Mesenteric fat pad (tissue), 1 donor: ENCODE measurements around the gene TNIP2. TPM values are rescaled to one million over a fixed set of nuclear protein-coding genes. Genes with fewer than 3 reads are reported as not detected.
"Not testable (repeated sequence)": the region's sequence is repeated elsewhere in the genome, so short reads cannot be mapped to it uniquely, and the experiment has no call there.

Experiments used
- DNase-seq: peaks from one replicate; pipeline ENCODE4 v3.0.0-alpha.2; 2020; ENCODE audit warnings: low spot score
- total RNA-seq: library from RNA; stranded (reverse); fragmentation: NEBNext Ultra II Directional; extraction: Animal tissue kit (Norgen Biotek cat#: 25700); gene quantifications from one replicate; pipeline ENCODE4 v1.2.1, GENCODE V29; 2021
- donor health status: DM: yes; HTN: yes; CAD: no.

Gene TNIP2
- total RNA-seq, 1 donor from 2014 or later, result 49.5 TPM

DNA sequence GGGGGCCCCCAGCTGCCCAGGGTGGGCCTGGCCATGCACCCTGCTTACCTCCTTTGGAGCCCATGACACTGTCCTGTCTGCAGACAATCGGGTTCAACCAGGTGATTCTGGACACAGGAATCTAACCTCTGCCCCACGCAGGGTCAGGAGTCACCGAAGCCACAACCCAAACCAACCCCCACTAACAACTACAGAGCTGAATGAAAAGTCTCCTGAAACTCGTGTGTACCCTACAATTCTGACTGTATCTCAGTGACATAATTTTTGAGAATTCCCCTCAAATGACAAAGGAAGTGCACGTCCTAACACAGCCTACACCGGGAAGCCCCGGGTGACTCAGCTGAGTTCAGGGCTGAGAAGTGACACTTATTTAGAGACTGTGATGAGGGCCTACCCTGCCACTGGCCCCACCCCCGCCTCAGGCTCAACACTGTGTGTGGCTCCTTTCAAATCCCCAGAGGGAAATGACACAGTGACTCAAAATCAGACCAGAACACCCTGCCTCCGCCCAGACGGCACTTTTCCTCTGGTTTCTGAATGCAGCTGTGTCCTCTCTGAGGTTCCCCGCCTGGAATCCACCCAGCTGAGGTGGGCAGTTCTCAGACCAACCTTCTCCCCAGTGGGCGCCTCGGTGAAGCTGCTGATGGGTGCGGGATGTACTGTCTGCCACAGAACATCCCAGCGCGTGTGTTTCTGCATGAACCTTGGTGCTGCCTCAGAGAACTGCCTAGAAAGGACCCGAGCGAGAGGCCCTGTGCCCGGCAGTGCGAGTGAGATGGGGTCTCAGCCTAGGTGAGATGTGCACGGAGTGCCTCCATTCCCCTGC, 9.9 kb downstream of the TNIP2 start:
- DNase-seq, result no peak

DNA sequence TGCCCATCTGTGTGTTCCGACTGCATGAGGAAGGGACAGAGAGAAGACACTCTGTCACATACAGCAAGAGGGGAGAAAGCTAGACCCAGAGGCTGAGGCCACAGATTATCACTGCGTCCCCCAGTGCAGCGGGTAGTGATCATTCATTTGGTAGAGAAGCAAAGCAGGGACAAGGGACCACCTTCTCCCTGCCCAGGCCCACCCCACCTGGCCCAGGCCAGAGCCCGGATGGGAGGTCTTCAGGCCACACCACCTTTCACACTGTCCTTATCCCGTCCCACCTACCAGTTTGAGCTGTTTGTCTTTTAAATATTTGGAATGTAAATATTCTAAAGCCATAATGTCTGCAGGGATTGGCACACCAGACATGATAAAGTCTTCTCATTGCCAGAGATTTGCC, 10.6 kb downstream of the TNIP2 start:
- no peak for DNase-seq

DNA sequence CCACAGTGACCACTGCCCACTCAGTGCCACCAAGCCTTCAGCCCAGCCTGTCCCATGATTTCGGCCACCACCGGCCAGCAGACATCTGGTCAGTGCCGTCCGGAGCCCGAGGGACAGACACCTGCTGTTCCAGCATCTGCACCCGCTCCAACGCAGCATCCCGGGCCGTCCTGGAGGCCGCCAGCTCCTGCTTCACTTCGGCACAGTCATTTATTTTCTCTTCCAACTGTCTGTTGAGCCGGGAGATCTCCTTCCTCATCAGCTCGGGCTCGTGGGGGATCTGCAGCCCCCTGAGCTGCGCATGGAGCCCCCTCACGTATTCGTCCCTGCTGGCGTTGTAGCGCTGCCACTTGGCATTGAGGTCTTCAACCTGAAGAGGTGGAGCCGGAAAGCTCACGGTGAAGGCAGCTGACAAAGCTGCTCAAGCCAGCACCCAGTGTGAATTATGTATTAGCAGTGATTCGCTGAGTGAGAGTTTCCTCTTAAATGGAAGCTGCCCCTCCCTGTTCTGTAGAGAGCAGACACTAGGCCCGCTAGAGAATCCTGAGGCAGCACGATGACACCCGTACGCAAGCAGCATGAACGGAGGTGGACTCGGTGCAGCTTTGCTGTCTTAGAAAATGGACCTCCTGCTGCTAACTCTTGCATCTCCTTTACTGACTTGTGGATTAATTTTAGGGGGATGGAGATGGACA, 11.4 kb downstream of the TNIP2 start:
- DNase-seq, result no peak

DNA sequence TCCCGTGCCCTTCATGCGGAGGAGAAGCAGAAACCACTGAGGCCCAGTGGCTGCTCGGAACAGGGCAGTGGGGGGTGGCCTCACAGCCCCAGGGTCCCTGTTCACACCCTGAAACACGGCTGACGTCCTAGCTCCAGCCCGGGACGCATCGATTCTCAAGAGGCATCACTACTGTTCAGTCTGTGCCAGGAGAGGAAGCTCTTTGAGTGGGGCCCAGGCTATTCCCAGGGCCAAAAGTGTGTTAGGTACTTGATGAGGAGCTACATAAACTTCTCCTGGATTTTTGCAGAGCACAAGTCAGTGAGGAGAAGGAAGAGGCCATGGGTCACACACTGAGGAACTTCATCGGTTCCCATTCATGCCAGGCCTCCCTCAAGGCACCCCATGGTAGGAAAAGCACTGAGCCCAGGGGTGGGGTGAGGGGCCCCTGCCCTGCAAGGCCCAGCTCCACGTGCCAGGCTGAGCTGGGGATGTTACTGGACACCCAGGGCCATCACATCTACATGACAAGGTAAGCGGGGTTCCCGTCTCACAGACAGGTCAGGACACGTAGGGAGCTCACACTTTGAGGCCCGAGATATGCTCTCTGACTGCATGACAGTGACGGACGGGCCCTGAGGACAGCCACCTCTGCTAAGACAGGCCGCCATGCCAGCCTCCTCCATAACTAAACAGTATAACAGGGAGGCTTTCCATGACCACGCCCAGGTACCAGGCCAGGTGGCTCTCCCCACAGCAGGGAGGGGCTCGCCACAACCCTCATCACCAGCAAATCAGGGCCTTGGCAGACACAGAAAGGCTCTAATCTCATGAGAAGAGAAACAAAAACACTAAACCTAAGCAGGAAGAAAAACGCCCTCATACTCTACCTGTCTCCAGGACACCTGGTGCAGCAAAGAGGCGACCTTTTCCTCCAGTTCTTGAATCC, 12.4 kb downstream of the TNIP2 start:
- no peak for DNase-seq

DNA sequence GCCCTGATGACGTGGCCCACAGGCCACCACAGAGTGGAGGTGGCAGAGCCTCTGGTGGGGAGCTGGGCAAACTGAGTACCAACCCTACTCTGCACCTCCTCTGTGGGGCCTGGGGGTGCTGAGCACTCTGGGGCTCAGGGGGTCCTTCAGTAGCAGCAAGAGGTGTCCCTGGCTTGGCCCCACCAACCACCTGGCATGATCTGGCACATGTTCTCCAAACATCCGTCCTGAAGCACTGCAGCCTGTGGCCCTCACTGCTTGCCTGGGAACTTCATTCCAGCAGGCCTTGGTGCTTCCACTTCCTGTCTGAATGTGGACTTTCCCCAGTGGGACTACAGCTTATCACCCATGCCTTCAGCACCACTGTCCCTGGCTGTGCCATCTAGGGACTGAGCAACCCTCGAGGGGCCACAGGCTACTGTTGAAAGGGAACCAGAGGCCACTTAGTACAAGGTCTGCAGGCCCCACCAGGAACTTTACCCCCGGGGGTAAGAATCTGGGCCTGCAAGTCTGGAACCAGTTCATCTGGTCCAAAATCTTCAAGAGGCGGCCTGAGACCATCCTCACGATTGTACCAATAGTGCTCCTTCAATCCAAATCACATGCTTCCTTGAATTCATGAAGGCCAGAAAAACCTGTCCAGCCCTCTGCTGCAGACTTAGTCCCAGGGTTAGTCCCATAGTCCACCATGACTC, 13.2 kb downstream of the TNIP2 start:
- DNase-seq, result no peak

DNA sequence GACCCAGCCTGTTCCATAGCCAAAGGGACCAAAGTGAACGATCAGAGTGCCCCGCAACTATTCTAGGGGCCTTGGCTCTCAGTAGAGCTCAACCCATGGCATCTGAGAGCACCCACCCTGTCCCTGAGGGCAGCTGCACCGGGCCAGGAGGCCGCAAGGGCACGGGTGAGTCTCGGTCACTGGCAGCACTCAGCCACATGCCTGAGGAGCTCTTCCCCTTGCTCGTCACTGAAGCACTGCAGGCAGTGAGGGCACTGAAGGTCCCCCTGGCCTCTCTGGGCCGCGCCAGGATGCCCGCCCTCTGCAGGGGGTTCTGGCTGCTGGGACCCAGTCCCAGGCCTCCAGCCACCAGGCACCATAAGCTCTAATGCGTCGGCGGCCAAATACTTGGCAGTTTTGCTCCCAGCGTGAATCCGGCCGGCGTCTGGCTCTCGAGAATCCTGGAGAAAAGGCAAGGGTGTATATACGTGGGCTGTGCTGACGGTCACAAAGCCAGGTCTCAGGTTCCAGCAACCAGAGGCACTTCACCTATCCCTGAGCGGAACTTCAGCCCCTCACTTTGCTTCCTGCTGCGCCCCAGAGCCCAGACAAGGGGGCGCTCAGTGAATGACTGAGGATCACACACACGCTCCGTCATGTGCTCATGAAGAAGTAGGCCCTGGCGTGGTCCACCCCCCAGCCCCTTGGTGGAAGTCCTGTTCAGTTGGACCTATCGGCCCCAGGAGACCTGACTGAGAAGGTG, 13.9 kb downstream of the TNIP2 start:
- DNase-seq, result no peak

DNA sequence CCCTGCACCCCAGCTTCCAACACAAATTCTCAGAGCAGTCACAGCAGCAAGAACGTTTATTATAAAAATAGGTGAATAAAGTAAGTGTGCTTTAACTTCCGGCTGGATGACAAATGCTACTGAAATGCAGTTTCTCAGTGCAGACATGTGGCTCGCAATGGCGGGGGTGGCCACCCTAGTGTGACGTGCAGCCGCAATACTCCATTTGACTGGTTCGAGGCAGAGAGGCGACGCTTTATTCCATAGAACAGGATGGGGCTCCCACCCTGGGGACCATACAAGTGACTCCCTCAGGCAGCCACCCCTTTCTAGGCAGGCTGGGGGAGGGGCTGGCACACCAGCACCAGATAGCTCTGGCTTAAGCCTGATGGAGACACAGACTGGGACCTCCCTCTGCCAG, 14.5 kb downstream of the TNIP2 start:
- DNase-seq, result no peak

DNA sequence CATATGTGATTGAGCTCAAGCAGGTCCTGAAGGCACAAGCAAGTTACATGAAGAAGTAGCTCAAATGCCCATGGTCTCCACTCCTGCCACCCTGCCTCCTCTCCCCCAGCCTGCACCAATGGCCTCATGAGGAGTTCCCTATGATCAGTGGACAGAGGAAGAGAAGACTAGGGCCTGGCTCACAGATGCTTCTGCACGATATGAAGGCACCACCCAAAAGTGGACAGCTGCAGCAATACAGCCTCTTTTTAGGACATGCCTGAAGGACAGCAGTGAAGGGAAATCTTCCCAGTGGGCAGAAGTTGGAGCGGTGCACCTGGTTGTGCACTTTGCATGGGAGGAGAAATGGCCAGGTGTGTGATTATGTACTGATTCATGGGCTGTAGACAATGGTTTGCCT, 17.8 kb downstream of the TNIP2 start:
- DNase-seq, result not testable (repeated sequence)

DNA sequence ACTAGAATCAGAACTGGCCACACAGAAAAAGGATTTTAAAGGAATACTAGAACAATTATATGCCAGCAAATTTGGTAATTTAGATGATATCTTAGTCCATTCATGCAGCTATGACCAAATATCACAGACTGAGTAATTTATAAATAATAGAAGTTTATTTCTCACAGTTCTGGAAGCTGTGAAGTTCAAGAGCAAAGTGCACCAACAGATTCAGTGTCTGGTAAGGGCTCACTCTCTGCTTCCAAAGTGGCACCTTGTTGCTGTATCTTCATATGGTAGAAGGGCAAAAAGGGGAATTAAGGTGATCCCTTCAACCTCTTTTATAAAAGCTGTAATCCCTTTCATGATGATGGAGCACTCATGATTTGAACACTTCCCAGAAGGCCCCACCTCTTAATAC, 20.3 kb downstream of the TNIP2 start:
- DNase-seq, result no peak

DNA sequence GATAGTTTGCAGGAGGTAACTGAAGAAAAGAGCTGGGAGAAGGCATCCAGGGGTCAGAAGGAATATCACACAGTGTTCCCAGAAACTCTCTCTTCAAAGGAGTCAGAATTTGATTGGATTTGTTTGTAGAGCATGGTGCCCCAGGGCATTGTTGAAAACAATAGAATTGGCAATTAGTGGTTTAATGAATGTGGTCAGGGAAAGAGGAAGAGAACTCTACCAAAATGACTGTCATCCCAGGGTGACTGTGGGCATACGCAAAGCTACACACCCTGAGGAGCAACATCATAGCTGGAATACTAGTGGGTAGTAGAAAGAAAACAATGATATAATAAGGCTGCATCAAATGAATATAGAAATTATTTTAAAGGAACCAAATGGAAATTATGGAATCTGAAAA, 21.5 kb downstream of the TNIP2 start:
- DNase-seq, result no peak

DNA sequence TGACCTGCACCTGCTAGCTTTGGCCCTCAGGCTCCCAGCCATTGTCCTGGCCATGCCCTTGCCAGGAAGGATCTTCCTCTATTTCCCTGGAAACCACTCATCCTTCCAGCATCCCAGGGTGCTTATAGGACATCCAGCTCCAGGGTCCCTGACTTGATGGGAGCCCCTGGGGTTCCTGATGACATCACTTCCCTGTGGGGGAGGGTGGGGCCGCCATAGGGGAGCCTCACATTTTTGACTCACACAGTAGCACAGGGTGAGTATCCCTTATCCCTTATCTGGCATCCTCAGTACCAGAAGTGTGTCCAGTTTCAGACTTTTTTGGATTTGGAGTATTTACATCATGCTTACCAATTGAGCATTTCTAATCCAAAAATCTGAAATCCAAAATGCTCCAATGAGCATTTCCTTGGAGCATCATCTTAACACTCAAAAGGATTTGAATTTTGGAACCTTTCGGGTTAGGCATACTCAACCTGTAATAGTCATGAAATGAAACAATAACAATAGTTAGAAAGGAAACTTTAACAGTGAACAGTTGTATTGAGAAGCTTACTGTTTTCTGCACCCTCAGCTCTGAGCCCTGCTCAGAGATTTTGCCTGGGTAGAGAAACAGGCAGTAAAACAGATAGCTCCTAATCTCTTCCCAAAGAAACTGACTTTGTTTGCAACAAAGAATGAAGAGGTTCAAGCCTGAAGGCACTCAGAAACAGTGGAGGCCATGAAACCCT, 22.1 kb downstream of the TNIP2 start:
- DNase-seq, result no peak

DNA sequence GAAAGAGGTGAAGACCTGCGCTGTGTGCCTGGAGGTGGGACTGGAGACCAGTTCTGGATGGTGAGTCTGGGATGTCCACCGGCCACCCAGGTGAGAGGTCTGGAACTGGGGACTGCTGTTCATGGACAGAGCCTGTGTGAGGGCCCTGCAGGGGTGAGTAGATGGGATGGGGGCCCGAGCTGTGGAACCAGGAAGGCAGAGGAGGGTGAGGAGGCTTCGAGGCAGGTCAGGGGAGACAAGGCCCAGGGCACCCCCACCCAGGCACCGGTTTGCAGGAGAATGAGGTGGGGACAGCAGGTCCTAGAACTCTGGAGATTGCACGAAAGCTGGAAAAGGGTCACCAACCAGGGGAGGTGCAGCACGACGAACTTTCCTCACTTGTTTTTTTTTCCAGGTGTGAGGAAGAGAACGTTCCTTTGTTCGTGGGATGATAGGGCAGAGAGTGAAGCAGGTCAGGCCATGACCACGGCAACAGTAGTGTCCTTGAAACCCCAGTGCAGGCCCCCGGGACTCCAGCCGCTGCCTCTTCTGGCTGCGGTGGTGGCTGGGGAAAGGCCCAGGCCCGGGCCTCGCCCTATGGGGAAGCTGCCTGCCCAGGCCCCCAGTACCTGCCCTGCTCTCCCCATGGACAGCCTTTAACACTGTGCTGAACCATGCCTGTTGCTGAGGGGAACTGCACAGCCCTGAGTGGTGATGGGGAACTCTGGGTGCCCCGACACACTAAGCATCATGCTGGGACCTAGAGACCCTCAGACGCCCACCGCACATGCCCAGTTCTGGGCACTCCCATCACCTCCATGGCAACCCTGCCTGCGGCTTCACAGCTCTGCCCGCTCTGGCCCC, 22.9 kb downstream of the TNIP2 start:
- no peak for DNase-seq

DNA sequence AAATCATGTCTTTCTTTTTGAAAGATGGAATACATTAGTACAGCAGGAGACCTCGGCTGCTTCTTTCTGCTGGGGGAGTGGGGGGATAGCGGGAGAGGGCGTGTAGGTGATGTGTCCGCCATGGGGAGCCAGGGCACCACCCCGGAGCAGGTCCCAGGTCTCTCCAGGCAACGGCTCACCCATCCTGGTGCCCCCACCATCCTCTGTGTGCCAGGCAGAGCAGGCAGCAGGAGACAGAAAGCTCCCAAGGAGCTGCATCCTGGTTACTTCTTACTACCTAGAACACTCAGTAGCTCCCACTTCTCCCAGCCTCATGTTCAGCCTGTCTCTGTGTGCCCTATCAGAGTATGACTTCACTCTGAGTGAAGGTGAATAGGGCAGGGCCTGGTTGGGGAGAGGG, 23.6 kb downstream of the TNIP2 start:
- no peak for DNase-seq

DNA sequence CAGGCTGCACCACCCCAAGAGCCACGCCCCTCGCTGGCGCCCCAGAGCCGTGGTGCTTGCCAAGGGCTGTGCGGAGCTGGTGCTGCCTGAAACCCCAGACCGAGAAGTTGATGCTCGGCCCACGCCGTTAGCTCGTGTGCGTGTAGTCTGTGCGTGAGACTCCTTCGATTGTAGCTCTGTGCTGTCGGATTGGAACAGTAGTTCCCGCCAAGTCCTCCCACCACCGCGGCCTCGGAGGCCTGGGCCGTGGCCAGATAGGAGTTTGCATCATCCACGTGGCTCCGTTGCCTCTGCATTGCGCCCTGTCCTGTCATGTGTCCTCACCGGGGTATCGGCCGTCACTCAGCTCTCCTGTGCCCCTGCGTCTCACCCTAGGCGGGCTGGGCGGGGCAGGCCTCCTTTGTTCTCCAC, 24.2 kb downstream of the TNIP2 start:
- DNase-seq, result peak; percentile 78

DNA sequence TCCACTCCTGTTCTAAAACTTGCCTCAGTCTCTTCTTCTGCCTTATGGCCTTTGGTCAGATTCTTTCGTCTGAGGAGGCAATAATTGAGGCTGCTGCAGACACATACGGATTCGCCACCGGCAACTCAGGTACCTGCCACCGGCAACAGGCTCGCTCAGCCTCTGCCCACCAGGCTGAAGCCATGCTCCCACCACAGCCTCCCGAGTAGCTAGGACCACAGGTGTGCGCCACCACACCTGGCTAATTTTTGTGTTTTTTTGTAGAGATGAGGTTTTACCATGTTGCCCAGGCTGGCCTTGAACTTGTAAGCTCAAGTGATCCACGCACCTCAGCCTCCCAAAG, 26.6 kb downstream of the TNIP2 start:
- no peak for DNase-seq

DNA sequence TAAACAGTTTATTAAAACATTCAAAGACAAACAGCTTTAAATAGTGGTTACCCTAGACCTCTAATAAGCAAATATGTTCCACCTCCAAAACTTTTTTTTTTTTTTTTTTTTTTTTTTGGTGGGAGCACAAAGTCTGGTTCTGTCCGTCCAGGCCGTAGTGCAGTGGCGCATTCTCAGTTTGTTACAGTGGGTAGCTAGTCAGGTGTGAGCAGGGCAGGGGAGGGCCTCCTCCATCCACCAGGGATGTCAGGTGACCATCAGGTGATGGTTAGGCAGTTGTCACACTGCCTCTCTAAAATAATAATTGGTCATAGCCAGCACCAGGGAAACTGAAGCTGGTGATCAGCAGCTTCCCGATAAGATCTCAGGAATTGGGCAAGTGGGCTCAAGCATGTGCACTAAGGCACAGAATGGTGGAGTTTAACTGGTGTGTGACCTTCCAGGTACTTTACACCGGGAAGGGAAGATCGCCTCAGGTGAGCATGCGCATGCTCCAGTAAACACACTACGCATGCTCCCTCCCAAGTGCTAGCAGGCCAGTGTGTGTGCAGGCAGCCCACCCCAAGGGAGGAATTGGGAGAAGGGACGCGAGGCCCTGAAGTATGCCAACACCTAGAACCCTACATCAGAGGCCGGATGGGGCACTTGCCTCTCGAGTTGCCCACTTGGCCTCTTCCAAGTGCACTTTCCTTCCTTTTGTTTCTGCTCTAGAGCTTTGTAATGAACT, 27.2 kb downstream of the TNIP2 start:
- DNase-seq, result no peak

DNA sequence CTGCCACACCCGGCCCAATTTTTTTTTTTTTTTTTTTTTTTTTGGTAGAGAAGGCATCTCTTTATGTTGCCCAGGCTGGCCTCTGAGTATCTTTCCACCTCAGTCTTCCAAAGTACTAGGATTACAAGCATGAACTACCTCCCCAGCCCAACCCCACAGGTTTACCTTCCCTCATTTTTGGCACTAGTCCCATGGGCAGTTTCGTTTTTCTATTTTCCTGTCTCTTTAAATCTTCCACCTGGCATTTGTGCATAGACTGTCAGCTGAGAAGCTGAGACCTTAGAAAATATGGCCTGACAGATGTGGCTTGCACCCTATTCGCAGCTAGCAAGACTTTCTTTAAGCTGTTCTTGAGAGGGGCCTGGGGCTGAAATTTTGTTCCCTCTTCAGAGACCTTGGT, 27.9 kb downstream of the TNIP2 start:
- no peak for DNase-seq

DNA sequence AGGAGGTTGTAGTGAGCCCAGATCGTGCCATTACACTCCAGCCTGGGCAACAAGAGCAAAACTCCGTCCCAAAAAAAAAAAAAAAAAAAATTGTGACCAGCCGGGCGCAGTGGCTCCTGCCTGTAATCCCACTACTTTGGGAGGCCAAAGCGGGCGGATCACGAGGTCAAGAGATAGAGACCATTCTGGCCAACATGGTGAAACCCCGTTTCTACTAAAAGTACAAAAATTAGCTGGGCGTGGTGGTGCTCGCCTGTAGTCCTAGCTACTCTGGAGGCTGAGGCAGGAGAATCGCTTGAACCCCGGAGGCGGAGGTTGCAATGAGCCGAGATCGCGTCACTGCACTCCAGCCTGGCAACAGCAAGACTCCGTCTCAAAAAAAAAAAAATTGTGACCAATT, 29.3 kb downstream of the TNIP2 start:
- DNase-seq, result not testable (repeated sequence)
